Endothelial cell of umbilical vein (primary cell): ENCODE results near the gene SDF4. TPM values are rescaled to one million over a fixed set of nuclear protein-coding genes. Genes with fewer than 3 reads are reported as not detected.

Source experiments
- BruUV-seq: library from RNA; stranded (reverse); fragments of 400-500 nt; replicated peaks from 2 replicates; lab custom pipeline; 2021; lab: Mats Ljungman, UMichigan
- CTCF ChIA-PET: fragments of 300-600, 350-600 bp; sonication (Branson Sonifier 250); formaldehyde crosslinking; loops from one replicate; lab custom pipeline; 2021; ENCODE audit warnings: antibody characterized with exemption, inconsistent platforms; lab: Charles Lee
- POLR2A ChIA-PET: fragments of 300-600, 350-600 bp; sonication (Branson Sonifier 250); formaldehyde crosslinking; loops from one replicate; lab custom pipeline; 2021; ENCODE audit warnings: antibody characterized with exemption, inconsistent platforms; lab: Charles Lee
- DNase-seq: peaks from one replicate; pipeline ENCODE4 v3.0.0-alpha.2; 2011; ENCODE audit warnings: low read depth, low spot score
- FAIRE-seq: peaks from 2 replicates; lab custom pipeline; 2011; peaks lifted over from hg19 to GRCh38; lab: Jason Lieb, UNC
- H2AFZ ChIP-seq: 2 replicates; pipeline ENCODE4 v1.6.0; 2012; ENCODE audit warnings: low read depth, low read length, control low read depth, inconsistent platforms
- H3K27ac ChIP-seq: 2 replicates; pipeline ENCODE4 v1.5.1; 2011; ENCODE audit warnings: low read depth, mild to moderate bottlenecking, control low read depth, low read length, moderate library complexity; ENCODE audit not compliant: insufficient read depth
- H3K27me3 ChIP-seq, 2 experiments: 2 replicates each; pipeline versions ENCODE4 v1.6.0 to v1.6.1; 2011; ENCODE audit warnings: low read length in 2 of 2, mixed read lengths in 1 of 2; ENCODE audit not compliant: control insufficient read depth in 2 of 2, insufficient read depth in 2 of 2
- H3K36me3 ChIP-seq, 2 experiments: 2 replicates in 1 of 2; 3 replicates in 1 of 2; pipeline ENCODE4 v1.5.1; 2011; ENCODE audit warnings: low read length in 2 of 2, mild to moderate bottlenecking in 1 of 2, moderate library complexity in 1 of 2; ENCODE audit not compliant: control insufficient read depth in 2 of 2, insufficient read depth in 2 of 2; ENCODE audit errors: extremely low read depth in 1 of 2
- H3K4me1 ChIP-seq: 3 replicates; pipeline ENCODE4 v1.5.1; 2011; ENCODE audit warnings: mild to moderate bottlenecking, low read length; ENCODE audit not compliant: control insufficient read depth, insufficient read depth; ENCODE audit errors: extremely low read depth
- H3K4me2 ChIP-seq: 2 replicates; pipeline ENCODE4 v1.6.1; 2011; ENCODE audit warnings: low read length, control low read depth, mixed read lengths; ENCODE audit not compliant: insufficient read depth
- H3K4me3 ChIP-seq, 3 experiments: fragments of 200-600 bp in 1 of 3; sonication (generic), shearing (Covaris generic) in 1 of 3; replicated peaks in 1 of 3; 2 replicates each; pipeline ENCODE4 v1.5.1; 2011 to 2016; ENCODE audit warnings: control low read depth in 3 of 3, low read length in 3 of 3, mild to moderate bottlenecking in 2 of 3, inconsistent platforms in 1 of 3, low read depth in 1 of 3, moderate library complexity in 1 of 3; ENCODE audit not compliant: insufficient read depth in 1 of 3
- H3K79me2 ChIP-seq: 2 replicates; pipeline ENCODE4 v1.6.0; 2012; ENCODE audit warnings: low read length, inconsistent platforms; ENCODE audit not compliant: control insufficient read depth, insufficient read depth
- H3K9ac ChIP-seq: replicated peaks from 2 replicates; pipeline ENCODE3; 2011; ENCODE audit warnings: low read length, control low read depth; ENCODE audit not compliant: insufficient read depth; ENCODE audit errors: extremely low read depth
- H3K9me1 ChIP-seq: replicated peaks from 3 replicates; pipeline ENCODE4 v1.6.0; 2011; ENCODE audit warnings: mild to moderate bottlenecking, low read length; ENCODE audit not compliant: control insufficient read depth, insufficient read depth; ENCODE audit errors: extremely low read depth
- H3K9me3 ChIP-seq: replicated peaks from 2 replicates; pipeline ENCODE4 v1.5.1; 2012; ENCODE audit warnings: low read length, inconsistent platforms; ENCODE audit not compliant: control insufficient read depth, insufficient read depth
- H4K20me1 ChIP-seq: replicated peaks from 2 replicates; pipeline ENCODE3; 2011; ENCODE audit warnings: mild to moderate bottlenecking, low read length; ENCODE audit not compliant: control insufficient read depth, insufficient read depth; ENCODE audit errors: extremely low read depth
- CTCF ChIP-seq, 2 donors: IDR thresholded peaks; 1 replicate in 1 of 2; 2 replicates in 1 of 2; pipeline ENCODE4 v1.5.1; 2011; ENCODE audit warnings: low read length in 2 of 2, mild to moderate bottlenecking in 2 of 2, moderate library complexity in 2 of 2, control low read depth in 1 of 2, inconsistent platforms in 1 of 2, low read depth in 1 of 2; ENCODE audit not compliant: insufficient read depth in 1 of 2; ENCODE audit errors: extremely low read depth in 1 of 2
- EZH2 ChIP-seq: IDR thresholded peaks from 2 replicates; pipeline ENCODE4 v1.6.1; 2012; ENCODE audit warnings: borderline replicate concordance, low read depth, mild to moderate bottlenecking, moderate library complexity, low read length, inconsistent platforms; ENCODE audit not compliant: severe bottlenecking
- FOS ChIP-seq: IDR thresholded peaks from 2 replicates; pipeline ENCODE4 v1.6.1; 2011; ENCODE audit warnings: mild to moderate bottlenecking, low read length, moderate library complexity, borderline replicate concordance; ENCODE audit not compliant: insufficient read depth
- GATA2 ChIP-seq: IDR thresholded peaks from 2 replicates; pipeline ENCODE4 v1.7.0; 2011; ENCODE audit warnings: low read depth, mild to moderate bottlenecking, moderate library complexity, mixed read lengths, low read length; ENCODE audit not compliant: insufficient read length, insufficient read depth
- JUN ChIP-seq: IDR thresholded peaks from 2 replicates; pipeline ENCODE4 v1.6.1; 2011; ENCODE audit warnings: borderline replicate concordance, low read depth; ENCODE audit not compliant: insufficient read length, insufficient read depth
- MAX ChIP-seq: IDR thresholded peaks from 2 replicates; pipeline ENCODE4 v1.6.1; 2011; ENCODE audit not compliant: insufficient read depth, insufficient read length
- MYC ChIP-seq: IDR thresholded peaks from one replicate; pipeline ENCODE4 v1.6.1; 2011; ENCODE audit warnings: mild to moderate bottlenecking, low read depth, low read length
- POLR2A ChIP-seq: IDR thresholded peaks from 2 replicates; pipeline ENCODE4 v1.6.1; 2012; ENCODE audit warnings: low read depth, mild to moderate bottlenecking, control low read depth, low read length
- POLR2AphosphoS5 ChIP-seq: IDR thresholded peaks from 2 replicates; pipeline ENCODE4 v1.6.1; 2012; ENCODE audit warnings: low read depth, mild to moderate bottlenecking, control low read depth, low read length, moderate library complexity; ENCODE audit not compliant: insufficient read depth
- dilution Hi-C: fragments of 300-500 bp; cut with MboI; formaldehyde crosslinking; loops from one replicate; pipeline ENCODE4 v1.15.0; 2019; ENCODE audit warnings: low sequenced_read_pairs; ENCODE audit not compliant: extremely low pct_ligation_motif_present
- intact Hi-C: fragments of 100-400 bp; cut with micrococcal nuclease; formaldehyde crosslinking; loops from one replicate; pipeline ENCODE4 v1.10.0; 2022
- polyA plus RNA-seq, 4 experiments: library from polyadenylated mRNA; depleted of rRNA in 3 of 4; stranded (reverse) in 3 of 4; unstranded in 1 of 4; fragments of >200 nt; gene quantifications; 2 replicates each; pipeline versions ENCODE4 v1.2.1 to v1.2.3, GENCODE V29; 2011 to 2012; ENCODE audit warnings: missing spikeins in 1 of 4
- total RNA-seq: library from RNA; stranded (reverse); gene quantifications from 2 replicates; pipeline ENCODE4 v1.2.3, GENCODE V29; 2021

The SDF4 gene
- total and polyA plus RNA-seq, 2 donors (not counting 3 experiments of a cell fraction or from before 2014, with no cell fraction given) = 175 to 185 TPM

GRCh38 chr1:1223321-1223720, 8.5 kb downstream of the SDF4 start:
- H3K4me2 ChIP-seq = no peak overlapping the region
- TF ChIP-seq CTCF (IDR thresholded peaks at IDR 0.05; ENCODE audit: extremely low read depth in 1 of 2, insufficient read depth in 1 of 2, low read depth in 1 of 2, low read length in 2 of 2) (no peak), FOS (no peak), MAX (no peak), JUN (no peak), POLR2AphosphoS5 (no peak), MYC (no peak), EZH2 (no peak), GATA2 (no peak), POLR2A (no peak)
- dilution Hi-C loops = no loop called here
- H3K9me3 ChIP-seq = no peaks in the 10 kb centered on the region
- ChIA-PET POLR2A (no interaction called here), CTCF (no interaction called here)
- no peaks in the 10 kb centered on the region for H3K27me3 ChIP-seq
- H3K27ac ChIP-seq = no peak overlapping the region
- peaks cover 4 to 53% of the 10 kb centered on the region in 2 experiments for H3K36me3 ChIP-seq
- BruUV-seq = no TSS peak
- no peaks in the 10 kb centered on the region for H3K4me1 ChIP-seq
- no peaks in the 10 kb centered on the region for H4K20me1 ChIP-seq
- no peak for DNase-seq
- no peak overlapping the region for H3K4me3 ChIP-seq
- intact Hi-C loops = no loop called here
- no peak overlapping the region for H3K9ac ChIP-seq
- FAIRE-seq = no peak
- no peaks in the 10 kb centered on the region for H3K9me1 ChIP-seq
- H2AFZ ChIP-seq = no peak overlapping the region
- H3K79me2 ChIP-seq = peaks cover 28% of the 10 kb centered on the region
